Measurements from ENCODE around the gene PCIF1. TPM values are rescaled to one million over a fixed set of nuclear protein-coding genes. Genes with fewer than 3 reads are reported as not detected.

Gene PCIF1
- total and polyA plus RNA-seq, 2 experiments from 2014 or later, result 11.8 to 26.0 TPM

- peak within 1 kb of the TSS; percentile 54 for H3K4me3 ChIP-seq
- no peak for TF ChIP-seq EZH2 (IDR thresholded peaks at IDR 0.05; ENCODE audit: borderline replicate concordance)
- no peak for TF ChIP-seq EZH2phosphoT487 (IDR thresholded peaks at IDR 0.05; ENCODE audit: low read depth, severe bottlenecking, unreplicated experiment)
- TF ChIP-seq CTCF (IDR thresholded peaks at IDR 0.05; ENCODE audit: poor library complexity), result no peak
- peak within 1 kb of the TSS; percentile 100 for H3K27ac ChIP-seq
- no peaks in the 10 kb centered on the region for H3K36me3 ChIP-seq (replicated peaks; ENCODE audit: insufficient read depth, low read depth)
- DNase-seq (ENCODE audit: low spot score), result peak; percentile 98
- no peaks in the 10 kb centered on the region for H3K9me2 ChIP-seq (replicated peaks; ENCODE audit: insufficient read depth)
- WGBS (ENCODE audit: low lambda C conversion rate, missing lambda C conversion rate), result 1% methylated on average over 63 of the region's 72 CpGs
- no peaks in the 10 kb centered on the region for H3K9me3 ChIP-seq (ENCODE audit: low read depth)
- H3K27me3 ChIP-seq, result no peaks in the 10 kb centered on the region
- H3K79me2 ChIP-seq, result peaks cover 18% of the 10 kb centered on the region
- peaks cover 11% of the 10 kb centered on the region for H3K4me1 ChIP-seq (ENCODE audit: insufficient read depth)
- H4K20me1 ChIP-seq (ENCODE audit: insufficient read depth, poor library complexity, severe bottlenecking), result no peaks in the 10 kb centered on the region
- H3K4me2 ChIP-seq, result peak within 1 kb of the TSS; percentile 90
- H2AFZ ChIP-seq, result peak within 1 kb of the TSS; percentile 78
Measured at GRCh38 chr20:45971675-45972499, 37.4 kb downstream of the PCIF1 start, which contains the start of gene ZNF335. Gene ZNF335, minus strand, starts transcription at chr20:45972203. Its CDS starts 793 bp downstream, at chr20:45971410.

DNA sequence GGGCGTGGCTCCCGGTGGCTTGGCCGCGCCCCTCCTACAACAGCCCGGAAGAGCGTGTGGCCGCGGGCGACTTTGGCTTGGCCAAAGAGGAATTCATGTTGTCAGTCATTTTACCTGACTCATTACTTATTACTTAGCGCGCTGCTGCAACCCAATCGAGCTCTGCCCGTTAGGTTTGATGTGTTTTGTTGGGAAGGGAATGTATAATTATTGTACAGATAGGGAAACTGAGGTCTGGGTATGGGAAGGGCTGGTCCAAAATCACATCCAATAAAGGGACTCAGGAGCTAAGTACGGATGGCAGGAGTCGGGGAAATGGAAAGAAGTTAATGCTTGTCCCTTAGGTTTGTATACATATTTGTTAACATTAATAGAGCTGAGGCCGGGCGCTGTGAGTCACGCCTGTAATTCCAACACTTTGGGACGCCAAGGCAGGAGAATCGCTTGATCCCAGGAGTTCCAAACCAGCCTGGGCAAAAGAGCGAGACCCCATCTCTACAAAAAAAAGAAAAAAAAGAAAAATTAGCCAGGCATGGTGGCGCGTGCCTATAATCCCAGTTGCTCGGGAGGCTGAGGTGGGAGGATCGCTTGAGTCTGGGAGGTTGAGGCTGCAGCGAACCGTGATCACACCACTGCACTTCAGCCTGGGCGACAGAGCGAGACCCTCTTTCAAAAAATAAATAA is 38.2 kb downstream of the PCIF1 start:
- Histone ChIP-seq H3K36me3 (replicated peaks; ENCODE audit: insufficient read depth, low read depth) (no peaks in the 10 kb centered on the region), H3K9me2 (replicated peaks; ENCODE audit: insufficient read depth) (no peaks in the 10 kb centered on the region), H4K20me1 (ENCODE audit: insufficient read depth, poor library complexity, severe bottlenecking) (no peaks in the 10 kb centered on the region), H3K27me3 (no peaks in the 10 kb centered on the region), H3K4me3 (peak overlapping the region; percentile 40), H3K4me2 (peak overlapping the region; percentile 86), H3K9me3 (ENCODE audit: low read depth) (no peaks in the 10 kb centered on the region), H2AFZ (peak overlapping the region; percentile 75), H3K27ac (peak overlapping the region; percentile 100), H3K4me1 (ENCODE audit: insufficient read depth) (peaks cover 11% of the 10 kb centered on the region), H3K79me2 (peaks cover 18% of the 10 kb centered on the region)
- WGBS (ENCODE audit: low lambda C conversion rate, missing lambda C conversion rate), result 46% methylated on average over 29 of the region's 29 CpGs
- TF ChIP-seq EZH2 (IDR thresholded peaks at IDR 0.05; ENCODE audit: borderline replicate concordance), result no peak
- TF ChIP-seq CTCF (IDR thresholded peaks at IDR 0.05; ENCODE audit: poor library complexity), result no peak
- no peak for TF ChIP-seq EZH2phosphoT487 (IDR thresholded peaks at IDR 0.05; ENCODE audit: low read depth, severe bottlenecking, unreplicated experiment)
- no peak for DNase-seq (ENCODE audit: low spot score)

GRCh38 chr20:45974896-45975565 is 40.5 kb downstream of the PCIF1 start:
- Histone ChIP-seq H3K79me2 (peaks cover 13% of the 10 kb centered on the region), H3K27ac (no peak overlapping the region), H3K4me1 (ENCODE audit: insufficient read depth) (peaks cover 11% of the 10 kb centered on the region), H3K4me3 (no peak overlapping the region), H3K36me3 (replicated peaks; ENCODE audit: insufficient read depth, low read depth) (no peaks in the 10 kb centered on the region), H3K27me3 (peaks cover 5% of the 10 kb centered on the region), H4K20me1 (ENCODE audit: insufficient read depth, poor library complexity, severe bottlenecking) (no peaks in the 10 kb centered on the region), H3K9me2 (replicated peaks; ENCODE audit: insufficient read depth) (no peaks in the 10 kb centered on the region), H3K9me3 (ENCODE audit: low read depth) (no peaks in the 10 kb centered on the region), H2AFZ (no peak overlapping the region), H3K4me2 (no peak overlapping the region)
- WGBS (ENCODE audit: low lambda C conversion rate, missing lambda C conversion rate), result 90% methylated on average over 7 of the region's 7 CpGs
- TF ChIP-seq EZH2 (IDR thresholded peaks at IDR 0.05; ENCODE audit: borderline replicate concordance) (no peak), CTCF (IDR thresholded peaks at IDR 0.05; ENCODE audit: poor library complexity) (no peak), EZH2phosphoT487 (IDR thresholded peaks at IDR 0.05; ENCODE audit: low read depth, severe bottlenecking, unreplicated experiment) (no peak)
- DNase-seq (ENCODE audit: low spot score), result no peak
